Esophagus mucosa (tissue), 1 donor: ENCODE measurements around the gene RFPL1. TPM values are rescaled to one million over a fixed set of nuclear protein-coding genes. Genes with fewer than 3 reads are reported as not detected.
"Not testable (repeated sequence)": the region's sequence is repeated elsewhere in the genome, so short reads cannot be mapped to it uniquely, and the experiment has no call there.

Experiments used
- ATAC-seq: fragments of 200-7000 bp; cut with Tn5 transposase; one replicate; pipeline ENCODE4 v1.9.1; 2020
- total RNA-seq: library from RNA; stranded (reverse); gene quantifications from one replicate; pipeline ENCODE4 v1.2.4, GENCODE V29; 2023
- donor health status: DM: yes; HTN: yes; CAD: no.

RFPL1 gene
- total RNA-seq, 1 donor from 2014 or later, result not detected

GRCh38 chr22:29479417-29480261, 41.3 kb downstream of the RFPL1 start, which contains the start of gene NEFH:
Gene NEFH (plus strand): TSS chr22:29480218. CDS start chr22:29480263, 45 bp downstream.
- ATAC-seq, result no peak

- ATAC-seq, result no peak
Observed at GRCh38 chr22:29480262-29480511, 41.8 kb downstream of the RFPL1 start.

- ATAC-seq, result no peak
Observed at GRCh38 chr22:29480512-29481264, 42.3 kb downstream of the RFPL1 start.

- no peak for ATAC-seq
Observed at GRCh38 chr22:29481265-29482000, 43.0 kb downstream of the RFPL1 start.

- no peak for ATAC-seq
Observed at GRCh38 chr22:29482253-29482652, 43.9 kb downstream of the RFPL1 start.

- no peak for ATAC-seq
Observed at GRCh38 chr22:29482726-29483125, 44.3 kb downstream of the RFPL1 start.

- no peak for ATAC-seq
Observed at GRCh38 chr22:29483254-29483653, 44.9 kb downstream of the RFPL1 start.

GRCh38 chr22:29484642-29485041, 46.3 kb downstream of the RFPL1 start:
- ATAC-seq, result no peak

GRCh38 chr22:29485448-29485847, 47.1 kb downstream of the RFPL1 start:
- ATAC-seq, result no peak

- ATAC-seq, result no peak
Observed at GRCh38 chr22:29487426-29487986, 49.1 kb downstream of the RFPL1 start.

- ATAC-seq, result not testable (repeated sequence)
Observed at GRCh38 chr22:29489127-29489780, 50.9 kb downstream of the RFPL1 start.

- no peak for ATAC-seq
Observed at GRCh38 chr22:29491012-29491411, 52.6 kb downstream of the RFPL1 start.

Other genes starting within 250 kb of the RFPL1 start
- 0.84 TPM for gene EMID1, start 232.7 kb upstream of the RFPL1 start, total RNA-seq
- gene RHBDD3, start 170.6 kb upstream of the RFPL1 start, total RNA-seq, result 10.4 TPM
- 127 TPM for gene EWSR1, start 170.3 kb upstream of the RFPL1 start, total RNA-seq
- gene GAS2L1, start 131.9 kb upstream of the RFPL1 start, total RNA-seq, result 27.7 TPM
- 0.88 TPM for gene RASL10A, start 122.9 kb upstream of the RFPL1 start, total RNA-seq
- 80.8 TPM for gene AP1B1, start 50.0 kb upstream of the RFPL1 start, total RNA-seq
- not detected for gene NEFH, start 41.6 kb downstream of the RFPL1 start, total RNA-seq
- 30.1 TPM for gene THOC5, start 115.2 kb downstream of the RFPL1 start, total RNA-seq
- 39.0 TPM for gene NIPSNAP1, start 142.5 kb downstream of the RFPL1 start, total RNA-seq
- 32.3 TPM for gene NF2, start 165.1 kb downstream of the RFPL1 start, total RNA-seq